Measurements from ENCODE around the gene ANKLE1.

DNA sequence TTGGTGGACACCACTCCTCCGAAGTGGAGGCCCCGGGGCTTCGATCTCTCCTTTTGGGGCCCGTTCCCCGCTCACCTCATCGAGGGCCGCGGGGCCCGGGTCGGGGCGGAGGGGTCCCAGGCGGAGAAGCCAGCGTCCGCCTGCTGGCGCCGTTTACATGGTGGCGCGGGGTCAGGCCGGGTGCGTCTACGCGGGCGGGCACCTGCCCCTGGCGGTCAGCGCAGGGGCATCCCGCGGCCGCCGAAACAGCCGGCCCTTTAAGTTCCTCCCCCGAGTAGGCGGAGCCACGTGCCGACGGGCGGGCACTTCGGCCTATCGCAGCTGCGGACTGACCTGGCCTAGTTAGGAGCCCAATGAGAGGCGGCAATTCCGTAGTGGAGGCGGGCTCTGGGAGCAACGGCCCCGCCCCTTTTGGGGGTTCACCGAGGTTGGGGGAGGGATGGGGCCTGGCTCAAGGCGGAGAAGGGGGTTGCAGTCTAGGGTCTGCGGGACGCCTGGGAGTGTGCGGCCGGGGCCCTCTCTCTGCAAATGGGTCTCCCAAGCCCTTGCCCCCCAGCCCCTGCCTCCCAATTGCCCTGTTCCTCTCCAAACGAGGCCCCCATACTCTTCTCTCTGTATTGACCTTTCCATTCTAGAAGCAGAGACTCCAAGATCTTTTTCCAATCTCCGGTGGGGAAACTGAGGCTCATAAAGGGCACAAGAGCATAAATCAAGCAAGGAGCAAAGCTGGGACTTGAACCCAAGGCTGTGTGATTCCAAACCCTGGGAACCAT is 21.7 kb downstream of the ANKLE1 start, which contains the start of gene ABHD8:
- TF ChIP-seq, protein P1, sequence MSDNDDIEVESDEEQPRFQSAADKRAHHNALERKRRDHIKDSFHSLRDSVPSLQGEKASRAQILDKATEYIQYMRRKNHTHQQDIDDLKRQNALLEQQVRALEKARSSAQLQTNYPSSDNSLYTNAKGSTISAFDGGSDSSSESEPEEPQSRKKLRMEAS (CRISPR knock-in tag; IDR thresholded peaks at IDR 0.05): peak; percentile 61; the same call in 1 of the 2 replicates
- TF ChIP-seq, protein P2, sequence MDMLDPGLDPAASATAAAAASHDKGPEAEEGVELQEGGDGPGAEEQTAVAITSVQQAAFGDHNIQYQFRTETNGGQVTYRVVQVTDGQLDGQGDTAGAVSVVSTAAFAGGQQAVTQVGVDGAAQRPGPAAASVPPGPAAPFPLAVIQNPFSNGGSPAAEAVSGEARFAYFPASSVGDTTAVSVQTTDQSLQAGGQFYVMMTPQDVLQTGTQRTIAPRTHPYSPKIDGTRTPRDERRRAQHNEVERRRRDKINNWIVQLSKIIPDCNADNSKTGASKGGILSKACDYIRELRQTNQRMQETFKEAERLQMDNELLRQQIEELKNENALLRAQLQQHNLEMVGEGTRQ (CRISPR knock-in tag; IDR thresholded peaks at IDR 0.05): peak; percentile 92
- TF ChIP-seq, protein P3, sequence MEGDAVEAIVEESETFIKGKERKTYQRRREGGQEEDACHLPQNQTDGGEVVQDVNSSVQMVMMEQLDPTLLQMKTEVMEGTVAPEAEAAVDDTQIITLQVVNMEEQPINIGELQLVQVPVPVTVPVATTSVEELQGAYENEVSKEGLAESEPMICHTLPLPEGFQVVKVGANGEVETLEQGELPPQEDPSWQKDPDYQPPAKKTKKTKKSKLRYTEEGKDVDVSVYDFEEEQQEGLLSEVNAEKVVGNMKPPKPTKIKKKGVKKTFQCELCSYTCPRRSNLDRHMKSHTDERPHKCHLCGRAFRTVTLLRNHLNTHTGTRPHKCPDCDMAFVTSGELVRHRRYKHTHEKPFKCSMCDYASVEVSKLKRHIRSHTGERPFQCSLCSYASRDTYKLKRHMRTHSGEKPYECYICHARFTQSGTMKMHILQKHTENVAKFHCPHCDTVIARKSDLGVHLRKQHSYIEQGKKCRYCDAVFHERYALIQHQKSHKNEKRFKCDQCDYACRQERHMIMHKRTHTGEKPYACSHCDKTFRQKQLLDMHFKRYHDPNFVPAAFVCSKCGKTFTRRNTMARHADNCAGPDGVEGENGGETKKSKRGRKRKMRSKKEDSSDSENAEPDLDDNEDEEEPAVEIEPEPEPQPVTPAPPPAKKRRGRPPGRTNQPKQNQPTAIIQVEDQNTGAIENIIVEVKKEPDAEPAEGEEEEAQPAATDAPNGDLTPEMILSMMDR (IDR thresholded peaks at IDR 0.05): 0 out of 2 replicates have a peak, but pooled peaks have one; percentile 21
- TF ChIP-seq NR1H2 (CRISPR knock-in tag; IDR thresholded peaks at IDR 0.05): no peak
- peak; percentile 93 for TF ChIP-seq HMGXB4 (CRISPR knock-in tag; IDR thresholded peaks at IDR 0.05)
- peak; percentile 61; the same call in 1 of the 2 replicates for TF ChIP-seq E2F1 (CRISPR knock-in tag; IDR thresholded peaks at IDR 0.05)
- TF ChIP-seq JAZF1 (CRISPR knock-in tag; IDR thresholded peaks at IDR 0.05): no peak
- peak; percentile 34; the same call in 1 of the 2 replicates for TF ChIP-seq FOXP1 (CRISPR knock-in tag; IDR thresholded peaks at IDR 0.05; ENCODE audit: borderline replicate concordance)
- TF ChIP-seq ZNF416 (CRISPR knock-in tag; IDR thresholded peaks at IDR 0.05): no peak
- TF ChIP-seq, protein P4, sequence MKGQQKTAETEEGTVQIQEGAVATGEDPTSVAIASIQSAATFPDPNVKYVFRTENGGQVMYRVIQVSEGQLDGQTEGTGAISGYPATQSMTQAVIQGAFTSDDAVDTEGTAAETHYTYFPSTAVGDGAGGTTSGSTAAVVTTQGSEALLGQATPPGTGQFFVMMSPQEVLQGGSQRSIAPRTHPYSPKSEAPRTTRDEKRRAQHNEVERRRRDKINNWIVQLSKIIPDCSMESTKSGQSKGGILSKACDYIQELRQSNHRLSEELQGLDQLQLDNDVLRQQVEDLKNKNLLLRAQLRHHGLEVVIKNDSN (CRISPR knock-in tag; IDR thresholded peaks at IDR 0.05): peak; percentile 90
- peak; percentile 60; the same call in 1 of the 2 replicates for TF ChIP-seq CREM (CRISPR knock-in tag; IDR thresholded peaks at IDR 0.05)
- TF ChIP-seq EMX1 (CRISPR knock-in tag; IDR thresholded peaks at IDR 0.05): no peak

Data from WTC11 (cell line).